ENCODE data around the gene CDC25B. TPM values are rescaled to one million over a fixed set of nuclear protein-coding genes. Genes with fewer than 3 reads are reported as not detected.
"Not testable (repeated sequence)": the region's sequence is repeated elsewhere in the genome, so short reads cannot be mapped to it uniquely, and the experiment has no call there.

CDC25B gene
- total RNA-seq, 1 donor from 2014 or later: 28.8 TPM

- DNase-seq: no peak
These were observed 12.4 kb downstream of the CDC25B start for GRCh38 chr20:3808544-3808943.

- peak; percentile 99 for DNase-seq
These were observed 15.6 kb downstream of the CDC25B start for GRCh38 chr20:3811467-3812258.

- DNase-seq: no peak
These were observed 16.2 kb downstream of the CDC25B start for GRCh38 chr20:3812259-3812681.

- no peak for DNase-seq
These were observed 17.1 kb downstream of the CDC25B start for GRCh38 chr20:3812975-3813847.

- no peak for DNase-seq
These were observed 17.9 kb downstream of the CDC25B start for GRCh38 chr20:3813848-3814581.

- DNase-seq: no peak
These were observed 18.9 kb downstream of the CDC25B start for GRCh38 chr20:3814928-3815495.

- DNase-seq: no peak
These were observed 19.7 kb downstream of the CDC25B start for GRCh38 chr20:3815703-3816315.

GRCh38 chr20:3818155-3819151 is 22.3 kb downstream of the CDC25B start:
- DNase-seq: peak; percentile 91

- no peak for DNase-seq
These were observed 23.4 kb downstream of the CDC25B start for GRCh38 chr20:3819411-3820047.

- peak; percentile 98 for DNase-seq
These were observed 24.2 kb downstream of the CDC25B start, which contains the start of gene AP5S1 for GRCh38 chr20:3820048-3820900. AP5S1 (plus strand) TSS chr20:3820547; CDS start chr20:3822118, 1,571 bp downstream.

- DNase-seq: no peak
These were observed 25.0 kb downstream of the CDC25B start for GRCh38 chr20:3820901-3821727.

GRCh38 chr20:3821996-3822395 is 25.9 kb downstream of the CDC25B start:
- no peak for DNase-seq

GRCh38 chr20:3823881-3824280 is 27.8 kb downstream of the CDC25B start:
- DNase-seq: no peak

- no peak for DNase-seq
These were observed 29.4 kb downstream of the CDC25B start for GRCh38 chr20:3825526-3825925.

- no peak for DNase-seq
These were observed 30.3 kb downstream of the CDC25B start for GRCh38 chr20:3826420-3826819.

GRCh38 chr20:3828798-3829197 is 32.7 kb downstream of the CDC25B start:
- no peak for DNase-seq

GRCh38 chr20:3829891-3830290 is 33.8 kb downstream of the CDC25B start:
- not testable (repeated sequence) for DNase-seq

- DNase-seq: no peak
These were observed 40.0 kb downstream of the CDC25B start for GRCh38 chr20:3836132-3836531.
